Suprapubic skin (tissue), 4 donors: Measurements from ENCODE around the gene FAM117B. TPM values are rescaled to one million over a fixed set of nuclear protein-coding genes. Genes with fewer than 3 reads are reported as not detected.

Experiments
- DNase-seq, 2 donors: peaks; one replicate each; pipeline ENCODE4 v3.0.0-alpha.2; 2019; ENCODE audit warnings: low spot score in 2 of 2
- H3K27ac ChIP-seq: fragments of 200-600 bp; sonication (generic); one replicate; pipeline ENCODE4 v1.5.1; 2019
- H3K27me3 ChIP-seq: fragments of 200-600 bp; sonication (generic); one replicate; pipeline ENCODE4 v1.5.1; 2019
- H3K36me3 ChIP-seq: fragments of 200-600 bp; sonication (generic); one replicate; pipeline ENCODE4 v1.5.1; 2019
- H3K4me1 ChIP-seq: fragments of 200-600 bp; sonication (generic); one replicate; pipeline ENCODE4 v1.5.1; 2019
- H3K4me3 ChIP-seq: fragments of 200-600 bp; sonication (generic); one replicate; pipeline ENCODE4 v1.5.1; 2019; ENCODE audit warnings: mild to moderate bottlenecking
- H3K9me3 ChIP-seq: fragments of 200-600 bp; sonication (generic); one replicate; pipeline ENCODE4 v1.5.1; 2019
- CTCF ChIP-seq, 2 donors: fragments of 200-600 bp in 1 of 2; fragments of 450-650 bp in 1 of 2; sonication (generic) in 1 of 2; IDR thresholded peaks; one replicate each; pipeline ENCODE4 v1.5.1; 2016 to 2019; ENCODE audit warnings: antibody characterized with exemption in 2 of 2, mild to moderate bottlenecking in 1 of 2, moderate library complexity in 1 of 2
- EP300 ChIP-seq: sonication (generic); formaldehyde crosslinking; IDR thresholded peaks from one replicate; pipeline ENCODE4 v1.6.1; 2017; ENCODE audit warnings: antibody characterized with exemption
- POLR2A ChIP-seq, 2 donors: fragments of 450-650 bp; IDR thresholded peaks; one replicate each; pipeline ENCODE4 v1.6.1; 2017; ENCODE audit warnings: antibody characterized with exemption in 2 of 2, mild to moderate bottlenecking in 2 of 2, moderate library complexity in 2 of 2
- POLR2AphosphoS5 ChIP-seq, 3 donors: sonication (generic); formaldehyde crosslinking; IDR thresholded peaks; one replicate each; pipeline ENCODE4 v1.6.1; 2017; ENCODE audit warnings: antibody characterized with exemption in 3 of 3
- WGBS: methylation state at CpG from one replicate; pipeline ENCODE4 v1.1.5; 2018; 5-methylcytosine and 5-hydroxymethylcytosine counted together
- total RNA-seq, 4 donors: library from RNA; depleted of rRNA; stranded (reverse); fragments of >200 nt; gene quantifications; one replicate each; pipeline ENCODE4 v1.1.0, GENCODE V29; 2016

The FAM117B gene
- total RNA-seq, 4 donors from 2014 or later, result 11.2 to 40.0 (median 17.7) TPM

DNA sequence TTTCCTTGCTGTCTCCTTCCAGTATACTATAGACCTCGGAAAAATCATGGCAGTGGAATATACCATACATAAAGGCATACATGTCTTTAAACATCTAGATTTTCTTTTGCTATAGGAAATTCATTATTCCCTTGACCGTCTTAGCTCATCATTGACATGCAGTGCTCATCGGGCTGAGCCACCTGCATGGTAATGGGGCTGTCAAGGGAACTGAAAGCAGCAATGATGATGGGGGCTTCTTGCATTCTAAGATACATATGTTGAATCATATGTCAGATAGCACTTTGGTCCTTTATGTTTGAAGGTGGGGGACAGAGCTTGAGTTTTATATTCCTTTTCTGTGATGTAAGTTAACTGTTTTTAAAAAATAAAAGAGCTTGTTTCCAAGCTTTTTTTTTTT lies 130.2 kb downstream of the FAM117B start:
- TF ChIP-seq POLR2A (IDR thresholded peaks at IDR 0.05), result no peak
- no peak for TF ChIP-seq POLR2AphosphoS5 (IDR thresholded peaks at IDR 0.05)
- TF ChIP-seq CTCF (IDR thresholded peaks at IDR 0.05), result no peak
- no peak for TF ChIP-seq EP300
- no peak overlapping the region for H3K4me3 ChIP-seq
- no peaks in the 10 kb centered on the region for H3K9me3 ChIP-seq
- peaks cover 15% of the 10 kb centered on the region for H3K36me3 ChIP-seq
- DNase-seq, result no peak
- H3K27ac ChIP-seq, result no peak overlapping the region
- 97% methylated on average over 3 of the region's 3 CpGs for WGBS
- no peaks in the 10 kb centered on the region for H3K27me3 ChIP-seq
- H3K4me1 ChIP-seq, result no peaks in the 10 kb centered on the region

DNA sequence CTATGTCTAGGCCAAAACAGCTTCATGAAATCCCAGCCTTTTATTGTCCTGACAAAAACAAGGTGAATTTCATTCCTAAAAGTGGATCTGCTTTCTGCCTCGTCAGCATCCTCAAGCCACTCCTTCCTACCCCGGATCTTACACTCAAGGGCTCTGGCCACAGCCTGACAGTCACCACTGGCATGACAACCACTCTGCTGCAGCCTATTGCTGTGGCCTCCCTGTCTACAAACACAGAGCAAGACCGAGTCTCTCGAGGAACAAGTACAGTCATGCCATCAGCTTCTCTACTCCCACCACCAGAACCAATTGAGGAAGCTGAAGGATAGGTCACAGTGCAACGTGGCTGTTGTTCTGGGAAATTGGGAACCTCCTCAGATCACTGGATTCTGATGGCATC lies 130.7 kb downstream of the FAM117B start:
- no peak overlapping the region for H3K27ac ChIP-seq
- no peaks in the 10 kb centered on the region for H3K27me3 ChIP-seq
- TF ChIP-seq EP300 (no peak), POLR2AphosphoS5 (IDR thresholded peaks at IDR 0.05) (no peak), POLR2A (IDR thresholded peaks at IDR 0.05) (no peak), CTCF (IDR thresholded peaks at IDR 0.05) (no peak)
- H3K9me3 ChIP-seq, result no peaks in the 10 kb centered on the region
- WGBS, result 75% methylated on average over 5 of the region's 5 CpGs
- peaks cover 15% of the 10 kb centered on the region for H3K36me3 ChIP-seq
- H3K4me3 ChIP-seq, result no peak overlapping the region
- DNase-seq, result no peak
- no peaks in the 10 kb centered on the region for H3K4me1 ChIP-seq

DNA sequence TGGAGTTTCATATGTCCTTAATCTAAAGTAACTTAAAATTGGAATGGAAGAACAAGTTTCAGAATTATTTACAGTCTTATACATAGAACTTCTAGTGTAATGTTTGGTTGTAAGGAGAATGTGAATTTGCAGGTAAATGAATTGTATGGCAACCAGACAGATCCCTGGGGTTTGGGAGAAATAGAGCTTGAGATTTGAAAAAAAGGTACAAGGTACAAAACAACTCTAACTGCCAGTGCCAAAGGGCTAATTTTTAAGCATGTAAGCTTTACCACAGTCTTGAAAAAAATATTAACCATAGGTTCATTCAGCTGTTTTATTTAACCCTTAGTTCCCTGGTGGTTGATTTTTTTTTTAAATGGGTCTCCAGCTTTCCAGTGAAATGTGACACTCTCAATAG lies 133.5 kb downstream of the FAM117B start:
- Histone ChIP-seq H3K9me3 (no peaks in the 10 kb centered on the region), H3K4me3 (no peak overlapping the region), H3K36me3 (peaks cover 10% of the 10 kb centered on the region), H3K4me1 (no peaks in the 10 kb centered on the region), H3K27me3 (no peaks in the 10 kb centered on the region), H3K27ac (no peak overlapping the region)
- no peak for DNase-seq
- TF ChIP-seq POLR2A (IDR thresholded peaks at IDR 0.05), result no peak
- TF ChIP-seq POLR2AphosphoS5 (IDR thresholded peaks at IDR 0.05), result no peak
- TF ChIP-seq EP300, result no peak
- no peak for TF ChIP-seq CTCF (IDR thresholded peaks at IDR 0.05)

DNA sequence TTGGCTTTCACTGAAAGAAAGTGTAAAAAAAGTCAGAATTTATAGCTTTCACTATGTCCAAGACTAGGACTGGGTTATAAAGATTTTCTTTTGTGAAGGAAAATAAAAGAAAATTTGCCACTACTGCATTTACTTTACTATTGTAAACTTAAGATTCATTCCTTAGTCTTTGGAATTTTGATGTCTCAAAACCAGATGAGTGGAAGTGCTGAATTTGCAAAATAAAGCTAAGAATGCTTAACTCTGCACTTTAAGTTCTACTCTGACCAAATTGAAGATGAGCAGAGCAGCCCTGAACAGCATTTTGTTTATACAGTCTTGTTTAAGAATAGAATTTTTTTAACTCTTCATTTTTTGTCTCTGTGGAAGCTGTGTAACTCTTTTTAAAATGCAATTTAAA lies 134.4 kb downstream of the FAM117B start:
- Histone ChIP-seq H3K4me3 (no peak overlapping the region), H3K9me3 (no peaks in the 10 kb centered on the region), H3K27me3 (no peaks in the 10 kb centered on the region), H3K4me1 (no peaks in the 10 kb centered on the region), H3K27ac (no peak overlapping the region), H3K36me3 (peaks cover 17% of the 10 kb centered on the region)
- DNase-seq, result no peak
- no peak for TF ChIP-seq POLR2AphosphoS5 (IDR thresholded peaks at IDR 0.05)
- TF ChIP-seq CTCF (IDR thresholded peaks at IDR 0.05), result no peak
- TF ChIP-seq POLR2A (IDR thresholded peaks at IDR 0.05), result no peak
- TF ChIP-seq EP300, result no peak

- WGBS, result 94% methylated on average over 1 of the region's 1 CpG
- no peak for DNase-seq
- H3K9me3 ChIP-seq, result no peaks in the 10 kb centered on the region
These were observed 136.6 kb downstream of the FAM117B start for GRCh38 chr2:202771336-202771735.

More at GRCh38 chr2:202771336-202771735, 136.6 kb downstream of the FAM117B start:
- TF ChIP-seq POLR2A (IDR thresholded peaks at IDR 0.05) (no peak), CTCF (IDR thresholded peaks at IDR 0.05) (no peak), POLR2AphosphoS5 (IDR thresholded peaks at IDR 0.05) (no peak), EP300 (no peak)
- Histone ChIP-seq H3K4me1 (no peaks in the 10 kb centered on the region), H3K4me3 (no peak overlapping the region), H3K27ac (no peak overlapping the region), H3K36me3 (peaks cover 17% of the 10 kb centered on the region), H3K27me3 (no peaks in the 10 kb centered on the region)
